Mesendoderm (in vitro differentiated cells): ENCODE results near the gene FGF18.
"Not testable (repeated sequence)": the region's sequence is repeated elsewhere in the genome, so short reads cannot be mapped to it uniquely, and the experiment has no call there.

Experiments used
- DNase-seq: peaks from one replicate; pipeline ENCODE4 v3.0.0; 2013
- H2AK5ac ChIP-seq: 2 replicates; pipeline ENCODE4 v1.6.1; 2013; ENCODE audit warnings: low read length, inconsistent platforms
- H2BK120ac ChIP-seq: 2 replicates; pipeline ENCODE4 v1.6.1; 2013; ENCODE audit warnings: low read depth, mild to moderate bottlenecking, low read length, moderate library complexity, mixed read lengths
- H2BK15ac ChIP-seq: replicated peaks from 2 replicates; pipeline ENCODE4 v1.6.1; 2013; ENCODE audit warnings: low read depth, mild to moderate bottlenecking, moderate library complexity
- H2BK5ac ChIP-seq: 2 replicates; pipeline ENCODE4 v1.6.1; 2013; ENCODE audit warnings: low read length, inconsistent platforms
- H3K18ac ChIP-seq: 2 replicates; pipeline ENCODE4 v1.6.1; 2013; ENCODE audit warnings: mild to moderate bottlenecking, low read length, mixed read lengths
- H3K23ac ChIP-seq: one replicate; pipeline ENCODE4 v1.6.1; 2013; ENCODE audit warnings: low read length
- H3K27ac ChIP-seq: 2 replicates; pipeline ENCODE4 v1.5.1; 2013; ENCODE audit warnings: low read depth, mild to moderate bottlenecking, inconsistent platforms, low read length, moderate library complexity
- H3K27me3 ChIP-seq: 2 replicates; pipeline ENCODE4 v1.6.1; 2013; ENCODE audit warnings: low read length, control low read depth, mild to moderate bottlenecking, inconsistent platforms; ENCODE audit not compliant: insufficient read depth, poor library complexity
- H3K36me3 ChIP-seq: 2 replicates; pipeline ENCODE4 v1.6.1; 2013; ENCODE audit warnings: low read length, inconsistent platforms; ENCODE audit not compliant: control insufficient read depth, insufficient read depth
- H3K4ac ChIP-seq: one replicate; pipeline ENCODE4 v1.6.1; 2013; ENCODE audit warnings: low read depth, mild to moderate bottlenecking, low read length, moderate library complexity
- H3K4me1 ChIP-seq: 2 replicates; pipeline ENCODE4 v1.6.1; 2013; ENCODE audit warnings: low read depth, low read length, inconsistent platforms; ENCODE audit not compliant: control insufficient read depth
- H3K4me2 ChIP-seq: 2 replicates; pipeline ENCODE4 v1.6.1; 2013; ENCODE audit warnings: low read length
- H3K4me3 ChIP-seq: 2 replicates; pipeline ENCODE4 v1.5.1; 2013; ENCODE audit warnings: mild to moderate bottlenecking, low read length
- H3K56ac ChIP-seq: one replicate; pipeline ENCODE4 v1.6.1; 2013; ENCODE audit warnings: low read length
- H3K79me1 ChIP-seq: 2 replicates; pipeline ENCODE4 v1.6.1; 2013; ENCODE audit warnings: low read length, inconsistent platforms
- H3K79me2 ChIP-seq: 2 replicates; pipeline ENCODE4 v1.6.1; 2013; ENCODE audit warnings: mild to moderate bottlenecking, low read length; ENCODE audit not compliant: control insufficient read depth, insufficient read depth
- H3K9ac ChIP-seq: 2 replicates; pipeline ENCODE4 v1.6.1; 2013; ENCODE audit warnings: low read length, inconsistent platforms
- H4K5ac ChIP-seq: one replicate; pipeline ENCODE4 v1.6.1; 2013; ENCODE audit warnings: low read length
- H4K8ac ChIP-seq: one replicate; pipeline ENCODE4 v1.6.1; 2013; ENCODE audit warnings: low read depth, mild to moderate bottlenecking, control low read depth, low read length, moderate library complexity
- WGBS: extraction: QIAGEN DNeasy Blood & Tissue Kit; methylation state at CpG from one replicate; pipeline ENCODE4 v1.1.7; 2013; ENCODE audit warnings: low lambda C conversion rate, missing lambda C conversion rate; ENCODE audit not compliant: insufficient coverage; ENCODE audit errors: extremely low coverage; 5-methylcytosine and 5-hydroxymethylcytosine counted together

Gene FGF18

GRCh38 chr5:171410181-171410580, 9.3 kb upstream of the FGF18 start:
- Histone ChIP-seq H3K4me3 (no peak overlapping the region), H3K4ac (no peak overlapping the region), H3K4me2 (no peak overlapping the region), H3K27ac (no peak overlapping the region), H2BK15ac (no peak overlapping the region), H3K79me2 (peaks cover 13% of the 10 kb centered on the region), H3K4me1 (no peaks in the 10 kb centered on the region), H3K79me1 (no peaks in the 10 kb centered on the region), H2BK120ac (no peak overlapping the region), H4K5ac (no peak overlapping the region), H3K36me3 (peaks cover 7% of the 10 kb centered on the region), H3K9ac (no peak overlapping the region), H3K56ac (no peak overlapping the region), H3K23ac (no peak overlapping the region), H3K18ac (no peak overlapping the region), H2BK5ac (no peak overlapping the region), H4K8ac (no peak overlapping the region), H3K27me3 (no peaks in the 10 kb centered on the region), H2AK5ac (no peak overlapping the region)
- no CpG with 5 or more reads among the region's 1 CpG for WGBS
- no peak for DNase-seq

- Histone ChIP-seq H3K23ac (no peak overlapping the region), H3K27ac (no peak overlapping the region), H3K36me3 (peaks cover 6% of the 10 kb centered on the region), H3K4ac (no peak overlapping the region), H3K4me1 (no peaks in the 10 kb centered on the region), H2BK5ac (no peak overlapping the region), H3K79me1 (no peaks in the 10 kb centered on the region), H3K9ac (no peak overlapping the region), H3K4me2 (no peak overlapping the region), H3K18ac (no peak overlapping the region), H4K8ac (no peak overlapping the region), H3K56ac (no peak overlapping the region), H3K27me3 (no peaks in the 10 kb centered on the region), H3K79me2 (peaks cover 6% of the 10 kb centered on the region), H2BK120ac (no peak overlapping the region), H3K4me3 (no peak overlapping the region), H4K5ac (no peak overlapping the region), H2AK5ac (no peak overlapping the region), H2BK15ac (no peak overlapping the region)
- DNase-seq, result no peak
- no CpG with 5 or more reads among the region's 5 CpGs for WGBS
These were observed 7.3 kb upstream of the FGF18 start for GRCh38 chr5:171412186-171412585.

- Histone ChIP-seq H3K4me2 (no peak overlapping the region), H2AK5ac (no peak overlapping the region), H3K18ac (no peak overlapping the region), H3K4ac (no peak overlapping the region), H3K79me1 (no peaks in the 10 kb centered on the region), H4K5ac (no peak overlapping the region), H3K36me3 (peaks cover 4% of the 10 kb centered on the region), H3K9ac (no peak overlapping the region), H2BK120ac (no peak overlapping the region), H3K27me3 (no peaks in the 10 kb centered on the region), H3K79me2 (peaks cover 4% of the 10 kb centered on the region), H2BK5ac (no peak overlapping the region), H3K4me1 (no peaks in the 10 kb centered on the region), H4K8ac (no peak overlapping the region), H3K27ac (no peak overlapping the region), H3K4me3 (no peak overlapping the region), H3K56ac (no peak overlapping the region), H3K23ac (no peak overlapping the region), H2BK15ac (no peak overlapping the region)
- no CpG with 5 or more reads among the region's 3 CpGs for WGBS
- DNase-seq, result no peak
These were observed 6.1 kb upstream of the FGF18 start for GRCh38 chr5:171413153-171413910.

- 80% methylated on average over 1 of the region's 5 CpGs for WGBS
- not testable (repeated sequence) for H4K5ac ChIP-seq, DNase-seq, H3K36me3 ChIP-seq, H3K4me2 ChIP-seq, H2BK5ac ChIP-seq, H2BK15ac ChIP-seq, H3K27ac ChIP-seq, H3K4me3 ChIP-seq, H3K56ac ChIP-seq, H3K4me1 ChIP-seq, H3K23ac ChIP-seq, H3K79me2 ChIP-seq, H2BK120ac ChIP-seq, H3K9ac ChIP-seq, H3K18ac ChIP-seq, H3K27me3 ChIP-seq, H4K8ac ChIP-seq, H3K4ac ChIP-seq, H2AK5ac ChIP-seq, H3K79me1 ChIP-seq
These were observed 5.5 kb upstream of the FGF18 start for GRCh38 chr5:171413993-171414392.

GRCh38 chr5:171415115-171415730, 4.2 kb upstream of the FGF18 start:
- H3K4me3 ChIP-seq, result no peak overlapping the region
- H3K79me1 ChIP-seq, result no peaks in the 10 kb centered on the region
- no peak overlapping the region for H2BK5ac ChIP-seq
- H3K9ac ChIP-seq, result no peak overlapping the region
- no peaks in the 10 kb centered on the region for H3K4me1 ChIP-seq
- no peak overlapping the region for H3K18ac ChIP-seq
- no peak overlapping the region for H4K5ac ChIP-seq
- H4K8ac ChIP-seq, result no peak overlapping the region
- H3K23ac ChIP-seq, result no peak overlapping the region
- H3K36me3 ChIP-seq, result peaks cover 2% of the 10 kb centered on the region
- peaks cover 2% of the 10 kb centered on the region for H3K27me3 ChIP-seq
- no peak overlapping the region for H3K4ac ChIP-seq
- no CpG with 5 or more reads among the region's 9 CpGs for WGBS
- H3K56ac ChIP-seq, result no peak overlapping the region
- DNase-seq, result no peak
- H2BK120ac ChIP-seq, result no peak overlapping the region
- no peak overlapping the region for H3K27ac ChIP-seq
- no peak overlapping the region for H2BK15ac ChIP-seq
- H2AK5ac ChIP-seq, result no peak overlapping the region
- no peaks in the 10 kb centered on the region for H3K79me2 ChIP-seq
- no peak overlapping the region for H3K4me2 ChIP-seq
